ENCODE measurements around the gene UBE3C. TPM values are rescaled to one million over a fixed set of nuclear protein-coding genes. Genes with fewer than 3 reads are reported as not detected.

UBE3C gene
- total RNA-seq, 4 donors from 2014 or later, result 60.7 to 68.7 (median 64.7) TPM

DNA sequence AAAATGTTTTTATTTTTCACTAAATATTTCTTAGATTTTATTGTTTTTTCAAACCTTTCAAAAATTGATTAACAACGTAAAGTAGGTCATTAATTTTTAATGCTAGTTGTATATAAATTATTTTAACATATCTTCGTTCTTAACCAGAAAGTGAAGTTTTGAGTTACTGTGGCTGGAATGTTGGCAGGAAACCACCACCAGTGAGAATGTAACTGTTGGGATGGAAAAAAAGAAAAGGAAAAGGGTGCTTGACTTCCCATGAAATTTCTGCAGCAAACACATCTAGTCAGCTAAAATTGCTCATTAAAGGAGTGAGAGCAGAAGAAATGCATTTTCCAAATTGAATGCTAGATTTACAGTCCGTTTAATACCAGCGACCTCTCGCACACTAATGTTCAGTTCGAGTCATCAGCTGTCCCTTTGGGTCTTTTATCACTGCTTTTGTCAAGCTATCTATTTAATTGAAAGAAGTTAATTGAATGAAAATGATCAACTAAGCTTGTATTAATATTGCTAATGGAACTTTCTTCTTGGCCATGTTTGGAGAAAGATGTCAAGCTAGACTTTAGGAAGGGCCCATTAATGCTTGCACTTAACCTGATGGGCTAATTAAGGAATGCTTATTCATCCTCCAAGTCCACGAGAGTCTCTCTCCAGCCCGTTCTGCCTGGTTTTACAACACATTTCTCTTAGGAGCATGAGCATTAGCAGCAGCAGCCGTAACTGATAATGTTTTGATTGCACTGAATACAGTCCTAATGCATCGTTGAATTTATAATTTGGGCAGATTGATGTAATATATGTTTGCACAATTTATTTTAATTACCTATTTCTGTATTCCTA is 70.1 kb downstream of the UBE3C start:
- no peak for TF ChIP-seq EP300 (IDR thresholded peaks at IDR 0.05)
- TF ChIP-seq, protein P1, sequence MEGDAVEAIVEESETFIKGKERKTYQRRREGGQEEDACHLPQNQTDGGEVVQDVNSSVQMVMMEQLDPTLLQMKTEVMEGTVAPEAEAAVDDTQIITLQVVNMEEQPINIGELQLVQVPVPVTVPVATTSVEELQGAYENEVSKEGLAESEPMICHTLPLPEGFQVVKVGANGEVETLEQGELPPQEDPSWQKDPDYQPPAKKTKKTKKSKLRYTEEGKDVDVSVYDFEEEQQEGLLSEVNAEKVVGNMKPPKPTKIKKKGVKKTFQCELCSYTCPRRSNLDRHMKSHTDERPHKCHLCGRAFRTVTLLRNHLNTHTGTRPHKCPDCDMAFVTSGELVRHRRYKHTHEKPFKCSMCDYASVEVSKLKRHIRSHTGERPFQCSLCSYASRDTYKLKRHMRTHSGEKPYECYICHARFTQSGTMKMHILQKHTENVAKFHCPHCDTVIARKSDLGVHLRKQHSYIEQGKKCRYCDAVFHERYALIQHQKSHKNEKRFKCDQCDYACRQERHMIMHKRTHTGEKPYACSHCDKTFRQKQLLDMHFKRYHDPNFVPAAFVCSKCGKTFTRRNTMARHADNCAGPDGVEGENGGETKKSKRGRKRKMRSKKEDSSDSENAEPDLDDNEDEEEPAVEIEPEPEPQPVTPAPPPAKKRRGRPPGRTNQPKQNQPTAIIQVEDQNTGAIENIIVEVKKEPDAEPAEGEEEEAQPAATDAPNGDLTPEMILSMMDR (IDR thresholded peaks at IDR 0.05), result no peak
- TF ChIP-seq POLR2A (IDR thresholded peaks at IDR 0.05), result no peak
- WGBS, 2 donors, result 83 to 89% methylated on average over 10 of the region's 10 CpGs
- H3K36me3 ChIP-seq, result peaks cover 0 to 68% (median 0%) of the 10 kb centered on the region in 3 donors

DNA sequence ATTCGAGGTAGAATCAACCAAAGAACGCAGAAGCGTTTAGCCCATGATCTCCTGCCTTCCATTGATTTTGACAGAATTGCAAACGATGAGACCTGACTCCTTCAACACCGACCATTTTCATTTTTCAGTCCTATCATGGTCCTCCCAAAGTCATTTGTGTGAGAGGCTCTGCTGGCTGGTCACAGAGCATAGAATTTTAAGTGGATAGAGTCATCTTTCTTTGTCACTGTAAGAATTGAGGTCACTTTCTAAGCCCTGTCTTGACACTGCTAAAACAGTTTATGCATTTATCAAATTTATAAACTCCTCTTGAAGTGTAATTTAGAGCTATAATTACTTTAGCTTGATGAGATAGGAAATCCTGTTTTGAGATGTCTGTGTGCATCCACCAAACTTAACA is 72.0 kb downstream of the UBE3C start:
- peaks cover 0 to 54% (median 0%) of the 10 kb centered on the region in 3 donors for H3K36me3 ChIP-seq
- H3K9me3 ChIP-seq, result no peaks in the 10 kb centered on the region
- H3K27ac ChIP-seq, result no peak overlapping the region
- DNase-seq (ENCODE audit: low spot score in 2 of 2), result no peak
- TF ChIP-seq, protein P1 (IDR thresholded peaks at IDR 0.05), result no peak
- TF ChIP-seq POLR2A (IDR thresholded peaks at IDR 0.05) (no peak), EP300 (IDR thresholded peaks at IDR 0.05) (no peak)
- 79 to 87% methylated on average over 5 of the region's 5 CpGs for WGBS, 2 donors
- H3K27me3 ChIP-seq, result no peaks in the 10 kb centered on the region
- no peaks in the 10 kb centered on the region for H3K4me1 ChIP-seq
- no peak overlapping the region for H3K4me3 ChIP-seq

More for the DNA sequence above, 70.1 kb downstream of the UBE3C start:
- Histone ChIP-seq H3K4me3 (no peak overlapping the region), H3K27ac (no peak overlapping the region), H3K9me3 (no peaks in the 10 kb centered on the region), H3K27me3 (no peaks in the 10 kb centered on the region), H3K4me1 (peaks cover 0 to 8% (median 0%) of the 10 kb centered on the region in 4 donors)
- DNase-seq (ENCODE audit: low spot score in 2 of 2), result no peak

DNA sequence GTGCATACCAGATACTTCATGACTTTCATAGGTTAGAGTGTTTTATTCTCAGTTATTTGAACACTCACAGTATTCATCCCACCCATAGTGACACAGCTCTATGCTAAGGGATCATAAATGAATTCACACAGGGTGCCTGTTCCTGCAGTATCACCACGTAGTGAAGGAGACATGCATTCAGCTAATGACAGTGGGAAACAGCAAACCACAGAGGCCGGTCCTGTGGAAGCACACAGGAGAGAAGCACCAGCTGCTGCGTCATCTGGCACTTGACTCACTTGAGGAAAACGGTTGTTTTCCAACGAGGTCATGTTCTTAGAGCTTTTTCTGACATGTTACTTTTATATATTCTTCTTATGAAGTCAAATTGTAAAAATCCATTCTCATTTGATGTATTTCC is 73.0 kb downstream of the UBE3C start:
- Histone ChIP-seq H3K27me3 (no peaks in the 10 kb centered on the region), H3K4me3 (no peak overlapping the region), H3K27ac (no peak overlapping the region), H3K9me3 (no peaks in the 10 kb centered on the region), H3K36me3 (peaks cover 0 to 47% (median 5%) of the 10 kb centered on the region in 3 donors), H3K4me1 (no peaks in the 10 kb centered on the region)
- TF ChIP-seq POLR2A (IDR thresholded peaks at IDR 0.05) (no peak), EP300 (IDR thresholded peaks at IDR 0.05) (no peak)
- TF ChIP-seq, protein P1 (IDR thresholded peaks at IDR 0.05), result no peak
- no peak for DNase-seq (ENCODE audit: low spot score in 2 of 2)
- WGBS, 2 donors, result 46 to 61% methylated on average over 5 of the region's 5 CpGs

DNA sequence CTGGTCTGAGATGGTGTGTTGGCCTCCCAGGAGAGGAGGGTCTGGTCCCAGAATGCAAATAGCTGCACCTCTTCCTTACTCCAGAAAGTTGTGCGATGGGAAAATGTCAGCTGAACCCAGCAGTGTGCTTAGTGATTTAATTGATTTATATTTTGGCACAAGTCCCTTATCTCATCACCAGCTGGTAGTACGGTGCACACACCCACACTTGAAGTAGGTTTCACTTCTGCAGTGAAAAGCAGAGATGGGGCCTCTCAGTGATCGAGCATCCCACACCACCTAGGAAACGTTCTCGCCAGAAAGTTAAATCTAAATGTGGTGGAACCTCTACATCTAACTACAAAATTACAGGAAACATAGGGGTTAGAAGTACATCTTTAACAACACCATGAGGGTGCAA is 80.4 kb downstream of the UBE3C start:
- 79 to 81% methylated on average over 5 of the region's 5 CpGs for WGBS, 2 donors
- H3K9me3 ChIP-seq, result no peaks in the 10 kb centered on the region
- no peak for DNase-seq (ENCODE audit: low spot score in 2 of 2)
- TF ChIP-seq, protein P1 (IDR thresholded peaks at IDR 0.05), result no peak
- no peak for TF ChIP-seq POLR2A (IDR thresholded peaks at IDR 0.05)
- no peak for TF ChIP-seq EP300 (IDR thresholded peaks at IDR 0.05)
- H3K27me3 ChIP-seq, result no peaks in the 10 kb centered on the region
- no peaks in the 10 kb centered on the region for H3K4me1 ChIP-seq
- peaks cover 0 to 68% (median 9%) of the 10 kb centered on the region in 3 donors for H3K36me3 ChIP-seq
- H3K4me3 ChIP-seq, result no peak overlapping the region
- H3K27ac ChIP-seq, result no peak overlapping the region

- Histone ChIP-seq H3K4me1 (no peaks in the 10 kb centered on the region), H3K27me3 (no peaks in the 10 kb centered on the region), H3K27ac (no peak overlapping the region), H3K4me3 (no peak overlapping the region), H3K36me3 (peaks cover 0 to 85% (median 9%) of the 10 kb centered on the region in 3 donors), H3K9me3 (no peaks in the 10 kb centered on the region)
- TF ChIP-seq EP300 (IDR thresholded peaks at IDR 0.05) (no peak), POLR2A (IDR thresholded peaks at IDR 0.05) (no peak)
- TF ChIP-seq, protein P1 (IDR thresholded peaks at IDR 0.05), result no peak
- DNase-seq (ENCODE audit: low spot score in 2 of 2), result no peak
- 66 to 70% methylated on average over 8 of the region's 8 CpGs for WGBS, 2 donors
These were observed 82.3 kb downstream of the UBE3C start for GRCh38 chr7:157220916-157221569.
